Aorta (tissue), 5 donors: Measurements from ENCODE around the gene PPCDC. TPM values are rescaled to one million over a fixed set of nuclear protein-coding genes. Genes with fewer than 3 reads are reported as not detected.
A peak's percentile ranks its signal among the peaks of the same experiment; 100 is the strongest.

Experiments used
- ATAC-seq: fragments of 200-7000 bp; cut with Tn5 transposase; one replicate; pipeline ENCODE4 v1.9.1; 2022; ENCODE audit warnings: moderate library complexity; ENCODE audit not compliant: low FRiP score
- DNase-seq, 2 donors: peaks; one replicate each; pipeline ENCODE4 v3.0.0-alpha.2; 2020
- H3K27ac ChIP-seq, 2 donors: one replicate each; pipeline ENCODE4 v1.5.1; 2013; ENCODE audit warnings: low read length in 2 of 2, mild to moderate bottlenecking in 2 of 2, moderate library complexity in 2 of 2, control low read depth in 1 of 2, inconsistent platforms in 1 of 2, low read depth in 1 of 2
- H3K27me3 ChIP-seq, 2 donors: one replicate each; pipeline ENCODE4 v1.6.1; 2013; ENCODE audit warnings: control low read depth in 1 of 2, low read length in 1 of 2, mild to moderate bottlenecking in 1 of 2, moderate library complexity in 1 of 2; ENCODE audit not compliant: insufficient read depth in 2 of 2, control insufficient read depth in 1 of 2
- H3K36me3 ChIP-seq, 2 donors: one replicate each; pipeline ENCODE4 v1.6.1; 2013; ENCODE audit warnings: control low read depth in 1 of 2, low read length in 1 of 2, mild to moderate bottlenecking in 1 of 2; ENCODE audit not compliant: insufficient read depth in 2 of 2, control insufficient read depth in 1 of 2
- H3K4me1 ChIP-seq, 2 donors: one replicate each; pipeline ENCODE4 v1.6.1; 2013; ENCODE audit warnings: low read length in 2 of 2, control low read depth in 1 of 2, mild to moderate bottlenecking in 1 of 2, moderate library complexity in 1 of 2; ENCODE audit not compliant: insufficient read depth in 2 of 2, control insufficient read depth in 1 of 2
- H3K4me3 ChIP-seq, 2 donors: one replicate each; pipeline ENCODE4 v1.5.1; 2013; ENCODE audit warnings: low read length in 2 of 2, control low read depth in 1 of 2, mild to moderate bottlenecking in 1 of 2
- H3K9me3 ChIP-seq: one replicate; pipeline ENCODE4 v1.6.1; 2013; ENCODE audit warnings: mild to moderate bottlenecking, low read length; ENCODE audit not compliant: control insufficient read depth
- WGBS, 2 donors: extraction: QIAGEN DNeasy Blood & Tissue Kit; methylation state at CpG; one replicate each; pipeline ENCODE4 v1.1.7; 2013; 5-methylcytosine and 5-hydroxymethylcytosine counted together
- intact Hi-C, 2 donors: fragments of 100-400 bp; cut with DNase I; formaldehyde crosslinking; loops; one replicate each; pipeline versions ENCODE4 v1.14.2 to v1.15.0; 2022
- polyA plus RNA-seq, 2 donors: library from polyadenylated mRNA; stranded (reverse); fragments of 200-250 nt; gene quantifications; one replicate each; pipeline ENCODE4 v1.2.3, GENCODE V29; 2013
- total RNA-seq, 2 donors: library from RNA; stranded (reverse); fragmentation: NEBNext Ultra II Directional; extraction: Animal tissue kit (Norgen Biotek cat#: 25700); gene quantifications; one replicate each; pipeline ENCODE4 v1.2.1, GENCODE V29; 2021
- donor health status: healthy with polysubstance abuse.
- donor health status: Bipolar disorder and iron deficiency.
- donor health status: DM: no; HTN: no; CAD: no.
- donor health status: DM: no; HTN: no; CAD: no.
- donor health status: DM: yes; HTN: yes; CAD: no.

PPCDC gene
- total and polyA plus RNA-seq, 4 donors: 8.2 to 22.6 (median 15.1) TPM

DNA sequence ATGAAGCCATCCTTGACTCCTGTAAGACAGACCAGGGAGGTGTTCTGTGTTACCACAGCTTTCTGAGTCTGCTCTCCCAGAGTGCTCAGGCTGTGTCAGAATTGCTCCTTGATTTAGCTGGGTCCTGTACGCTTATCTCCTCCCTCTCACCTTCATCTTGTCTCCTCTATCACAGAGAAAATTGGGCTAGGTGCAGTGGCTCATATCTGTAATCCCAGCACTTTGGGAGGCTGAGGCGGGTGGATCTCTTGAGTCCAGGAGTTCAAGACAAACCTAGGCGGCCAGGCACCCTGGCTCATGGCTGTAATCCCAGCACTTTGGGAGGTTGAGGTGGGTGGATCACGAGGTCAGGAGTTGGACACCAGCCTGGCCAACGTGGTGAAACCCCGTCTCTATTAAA, 22.1 kb upstream of the PPCDC start:
- DNase-seq (peak; percentile 3 to 27), ATAC-seq (no peak)
- no peaks in the 10 kb centered on the region for H3K4me1 ChIP-seq
- WGBS, 2 donors: 78 to 80% methylated on average over 6 of the region's 6 CpGs
- H3K27me3 ChIP-seq: no peaks in the 10 kb centered on the region
- no peaks in the 10 kb centered on the region for H3K36me3 ChIP-seq
- intact Hi-C loops: no loop called here
- H3K9me3 ChIP-seq: no peaks in the 10 kb centered on the region
- no peak overlapping the region for H3K4me3 ChIP-seq
- no peak overlapping the region for H3K27ac ChIP-seq

DNA sequence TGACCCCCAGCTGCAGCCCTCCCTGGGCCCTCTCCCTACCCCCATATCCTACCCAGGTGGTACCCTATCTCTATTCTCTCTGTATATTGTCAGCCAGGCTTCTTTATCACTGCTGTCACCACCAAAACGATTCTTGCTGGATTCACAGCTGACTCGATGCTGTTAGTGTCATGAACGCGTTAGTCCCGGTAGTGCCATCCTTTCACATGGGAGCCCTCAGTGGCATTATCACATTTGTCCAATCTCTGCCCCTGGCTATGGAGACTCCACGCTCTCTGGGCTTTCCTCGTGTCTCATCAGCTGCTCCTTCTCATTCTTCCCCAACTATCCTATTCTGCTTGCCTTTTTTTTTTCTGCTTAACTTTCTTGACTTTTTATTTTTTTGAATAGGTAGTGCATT, 21.0 kb upstream of the PPCDC start:
- no peak for DNase-seq
- intact Hi-C loops: no loop called here
- ATAC-seq: no peak
- WGBS, 2 donors: 62% methylated on average over 7 of the region's 7 CpGs
- H3K4me3 ChIP-seq: no peak overlapping the region
- H3K36me3 ChIP-seq: no peaks in the 10 kb centered on the region
- H3K27me3 ChIP-seq: no peaks in the 10 kb centered on the region
- H3K4me1 ChIP-seq: no peaks in the 10 kb centered on the region
- H3K27ac ChIP-seq: no peak overlapping the region
- H3K9me3 ChIP-seq: no peaks in the 10 kb centered on the region

DNA sequence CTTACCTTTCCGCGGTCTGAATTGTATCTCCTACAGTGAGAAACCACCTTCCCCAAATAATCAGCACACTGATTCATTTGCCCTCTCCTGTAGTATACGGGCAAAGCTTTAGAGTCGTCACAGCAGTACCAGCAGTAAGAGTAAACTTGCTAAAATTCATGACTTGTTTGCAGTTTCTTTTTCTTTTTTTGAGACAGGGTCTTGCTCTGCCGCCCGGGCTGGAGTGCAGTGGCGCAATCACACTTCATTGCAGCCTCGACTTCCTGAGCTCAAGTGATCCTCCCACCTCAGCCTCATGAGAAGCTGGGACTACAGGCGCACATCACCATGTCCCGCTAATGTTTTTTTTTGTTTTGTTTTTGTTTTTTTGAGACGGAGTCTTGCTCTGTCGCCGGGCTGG, 16.2 kb upstream of the PPCDC start:
- intact Hi-C loops: no loop called here
- no peak overlapping the region for H3K27ac ChIP-seq
- no peaks in the 10 kb centered on the region for H3K27me3 ChIP-seq
- WGBS, 2 donors: 86 to 87% methylated on average over 13 of the region's 13 CpGs
- no peaks in the 10 kb centered on the region for H3K4me1 ChIP-seq
- DNase-seq (peak in 1 of 2 donors; percentile 29), ATAC-seq (no peak)
- H3K4me3 ChIP-seq: no peak overlapping the region
- H3K9me3 ChIP-seq: no peaks in the 10 kb centered on the region
- no peaks in the 10 kb centered on the region for H3K36me3 ChIP-seq

DNA sequence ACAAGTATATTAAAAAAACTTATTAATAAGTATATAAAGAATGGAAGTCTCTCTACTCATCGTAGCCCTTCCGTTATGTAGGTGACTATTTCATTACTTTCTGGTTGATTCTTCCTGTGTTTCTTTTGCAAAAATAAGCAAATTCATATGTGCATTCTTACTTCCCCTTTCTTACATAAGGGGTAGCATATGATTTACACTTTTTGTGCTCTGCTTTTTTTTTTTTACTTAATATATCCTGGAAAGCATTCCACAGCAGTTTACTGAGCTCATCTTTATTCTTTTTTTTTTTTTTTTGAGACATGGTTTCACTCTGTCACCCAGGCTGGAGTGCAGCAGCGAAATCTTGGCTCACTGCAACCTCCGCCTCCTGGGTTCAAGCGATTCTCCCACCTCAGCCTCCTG, 15.2 kb upstream of the PPCDC start:
- no peak for ATAC-seq
- Histone ChIP-seq H3K4me3 (no peak overlapping the region), H3K36me3 (no peaks in the 10 kb centered on the region), H3K27me3 (no peaks in the 10 kb centered on the region), H3K4me1 (no peaks in the 10 kb centered on the region), H3K9me3 (no peaks in the 10 kb centered on the region), H3K27ac (no peak overlapping the region)
- 89 to 92% methylated on average over 5 of the region's 5 CpGs for WGBS, 2 donors
- DNase-seq: no peak
- intact Hi-C loops: no loop called here

DNA sequence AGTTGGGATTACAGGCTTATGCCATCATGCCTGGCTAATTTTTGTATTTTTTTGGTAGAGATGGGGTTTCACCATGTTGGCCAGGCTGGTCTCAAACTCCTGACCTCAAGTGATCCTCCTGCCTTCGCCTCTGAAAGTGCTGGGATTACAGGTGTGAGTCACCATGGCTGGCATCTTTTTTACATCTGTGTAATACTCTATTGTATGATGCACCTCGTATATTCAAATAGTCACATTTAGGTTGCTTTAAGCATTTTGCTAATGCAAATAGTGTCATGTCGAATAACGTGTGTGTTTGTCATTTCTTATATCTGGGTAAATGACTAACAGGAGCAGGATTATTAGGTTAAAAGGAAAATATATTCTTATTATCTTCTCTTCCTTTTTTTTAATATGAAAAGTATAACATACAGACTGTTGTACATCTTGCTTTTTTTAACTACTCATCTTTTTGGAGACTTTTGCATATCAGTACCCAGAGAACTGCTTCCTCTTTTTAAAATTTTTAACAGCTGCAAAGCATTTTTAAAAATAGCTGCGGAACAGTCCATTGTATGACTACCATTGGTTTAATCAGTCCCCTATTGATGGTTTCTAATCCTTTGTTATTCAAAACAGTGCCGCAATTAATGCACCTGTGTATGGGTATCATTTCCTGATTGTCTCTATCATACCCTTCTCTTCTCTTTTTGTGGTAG, 14.6 kb upstream of the PPCDC start:
- Histone ChIP-seq H3K9me3 (no peaks in the 10 kb centered on the region), H3K27me3 (no peaks in the 10 kb centered on the region), H3K4me3 (no peak overlapping the region), H3K4me1 (no peaks in the 10 kb centered on the region), H3K36me3 (no peaks in the 10 kb centered on the region), H3K27ac (no peak overlapping the region)
- intact Hi-C loops: no loop called here
- 83 to 84% methylated on average over 6 of the region's 6 CpGs for WGBS, 2 donors
- no peak for ATAC-seq
- DNase-seq: no peak

DNA sequence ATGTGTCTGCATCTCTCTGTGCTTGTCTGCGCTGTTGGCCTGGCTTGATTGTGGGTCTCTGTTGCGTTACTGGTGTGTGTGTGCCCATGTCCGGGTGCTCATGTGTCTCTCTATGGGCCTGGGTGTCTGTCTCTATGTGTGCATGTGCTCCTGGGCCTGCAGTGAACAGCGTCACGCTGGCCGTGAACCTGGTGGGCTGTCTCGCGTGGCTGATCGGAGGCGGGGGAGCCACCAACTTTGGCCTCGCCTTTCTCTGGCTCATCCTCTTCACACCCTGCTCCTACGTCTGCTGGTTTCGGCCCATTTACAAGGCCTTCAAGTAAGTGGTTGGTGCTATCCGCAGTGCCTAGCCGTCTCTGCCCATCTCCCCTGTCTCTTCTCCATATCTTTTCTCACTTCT, 7.0 kb upstream of the PPCDC start:
- ATAC-seq (no peak), DNase-seq (no peak)
- H3K27ac ChIP-seq: no peak overlapping the region
- no peaks in the 10 kb centered on the region for H3K4me1 ChIP-seq
- H3K4me3 ChIP-seq: no peak overlapping the region
- intact Hi-C loops: no loop called here
- WGBS, 2 donors: 92 to 96% methylated on average over 15 of the region's 15 CpGs
- no peaks in the 10 kb centered on the region for H3K36me3 ChIP-seq
- H3K9me3 ChIP-seq: no peaks in the 10 kb centered on the region
- H3K27me3 ChIP-seq: no peaks in the 10 kb centered on the region

DNA sequence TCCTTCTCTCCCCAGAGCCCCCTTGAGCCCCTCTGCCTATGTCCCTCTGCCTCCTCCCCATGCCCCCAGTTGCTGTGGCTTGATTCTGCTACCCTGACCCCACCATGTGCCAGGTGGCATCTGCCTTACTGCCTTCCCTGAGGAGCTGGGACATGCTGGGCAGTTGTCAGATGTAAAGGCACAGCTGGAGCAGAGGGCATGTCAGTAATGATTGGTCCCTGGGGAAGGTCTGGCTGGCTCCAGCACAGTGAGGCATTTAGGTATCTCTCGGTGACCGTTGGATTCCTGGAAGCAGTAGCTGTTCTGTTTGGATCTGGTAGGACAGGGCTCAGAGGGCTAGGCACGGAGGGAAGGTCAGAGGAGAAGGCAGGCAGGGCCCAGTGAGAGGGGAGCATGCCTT, 3.5 kb upstream of the PPCDC start:
- intact Hi-C loops: no loop called here
- Histone ChIP-seq H3K4me1 (no peaks in the 10 kb centered on the region), H3K9me3 (no peaks in the 10 kb centered on the region), H3K4me3 (no peak overlapping the region), H3K36me3 (no peaks in the 10 kb centered on the region), H3K27me3 (no peaks in the 10 kb centered on the region), H3K27ac (no peak overlapping the region)
- ATAC-seq (no peak), DNase-seq (no peak)
- WGBS, 2 donors: 75 to 79% methylated on average over 3 of the region's 3 CpGs

DNA sequence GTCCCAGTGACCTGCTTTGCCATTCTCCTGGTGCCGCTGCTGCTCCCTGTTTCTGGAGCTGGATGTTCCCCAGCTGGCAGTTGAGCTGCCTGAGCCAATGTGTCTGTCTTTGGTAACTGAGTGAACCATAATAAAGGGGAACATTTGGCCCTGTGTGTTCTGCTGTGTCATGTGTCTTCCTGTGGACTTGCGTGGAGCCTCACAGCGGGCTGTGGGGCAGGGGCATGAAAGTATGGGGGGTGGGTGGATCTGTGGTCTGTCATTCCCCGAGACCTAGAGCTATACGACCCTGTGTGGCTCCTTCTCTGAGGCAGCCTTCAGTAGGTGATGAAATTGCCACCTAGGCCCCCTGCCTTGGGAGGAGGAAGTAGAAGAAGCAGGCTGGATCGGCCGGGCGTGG, 2.0 kb upstream of the PPCDC start:
- intact Hi-C loops: no loop called here
- Histone ChIP-seq H3K4me3 (no peak overlapping the region), H3K27me3 (no peaks in the 10 kb centered on the region), H3K4me1 (no peaks in the 10 kb centered on the region), H3K36me3 (no peaks in the 10 kb centered on the region), H3K27ac (no peak overlapping the region), H3K9me3 (no peaks in the 10 kb centered on the region)
- no peak for DNase-seq
- no peak for ATAC-seq
- WGBS, 2 donors: 83 to 86% methylated on average over 8 of the region's 8 CpGs

DNA sequence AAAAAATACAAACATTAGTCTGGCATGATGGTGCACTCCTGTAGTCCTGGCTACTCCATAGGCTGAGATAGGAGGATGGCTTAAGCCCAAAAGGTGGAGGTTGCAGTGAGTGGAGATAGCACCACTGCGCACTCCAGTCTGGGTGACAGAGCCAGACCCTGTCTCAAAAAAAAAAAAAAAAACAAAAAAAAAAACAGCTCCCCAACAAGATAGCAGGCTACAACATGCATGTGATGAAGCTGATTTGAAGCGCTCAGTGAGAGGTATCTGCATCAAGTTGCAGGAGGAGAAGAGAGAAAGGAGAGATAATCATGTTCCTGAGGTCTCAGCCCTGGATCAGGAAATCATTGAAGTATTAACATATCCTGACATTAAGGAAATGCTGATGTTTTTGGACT, 608 bp upstream of the PPCDC start:
- intact Hi-C loops: no loop called here
- no peak overlapping the region for H3K4me3 ChIP-seq
- H3K4me1 ChIP-seq: no peaks in the 10 kb centered on the region
- no peaks in the 10 kb centered on the region for H3K9me3 ChIP-seq
- H3K36me3 ChIP-seq: no peaks in the 10 kb centered on the region
- WGBS, 2 donors: 98 to 100% methylated on average over 2 of the region's 2 CpGs
- ATAC-seq (no peak), DNase-seq (no peak)
- H3K27ac ChIP-seq: no peak overlapping the region
- H3K27me3 ChIP-seq: no peaks in the 10 kb centered on the region
